GM19372 (cell line): Measurements from ENCODE around the gene CPSF3.
"Not testable (repeated sequence)": the region's sequence is repeated elsewhere in the genome, so short reads cannot be mapped to it uniquely, and the experiment has no call there.

Source experiments
- ATAC-seq: cut with Tn5 transposase; IDR thresholded peaks from one replicate; pipeline ENCODE4 v1.9.1; 2021; ENCODE audit warnings: mild to moderate bottlenecking, low read depth, moderate library complexity; ENCODE audit not compliant: unreplicated experiment

CPSF3 gene

GRCh38 chr2:9497017-9497416 is 73.6 kb downstream of the CPSF3 start:
- ATAC-seq: no peak

GRCh38 chr2:9498210-9498609 is 74.8 kb downstream of the CPSF3 start:
- no peak for ATAC-seq

GRCh38 chr2:9508931-9509330 is 85.5 kb downstream of the CPSF3 start:
- ATAC-seq: no peak

GRCh38 chr2:9513946-9514345 is 90.5 kb downstream of the CPSF3 start:
- ATAC-seq: not testable (repeated sequence)

GRCh38 chr2:9517118-9517782 is 93.8 kb downstream of the CPSF3 start:
- no peak for ATAC-seq

- ATAC-seq: no peak
Observed at GRCh38 chr2:9518163-9518562, 94.7 kb downstream of the CPSF3 start.

GRCh38 chr2:9518780-9519179 is 95.3 kb downstream of the CPSF3 start:
- ATAC-seq: no peak

GRCh38 chr2:9519250-9519649 is 95.8 kb downstream of the CPSF3 start:
- ATAC-seq: no peak
